ENCODE data around the gene KCNJ15. TPM values are rescaled to one million over a fixed set of nuclear protein-coding genes. Genes with fewer than 3 reads are reported as not detected.

KCNJ15 gene
- total RNA-seq, 1 experiment from 2014 or later: not detected

- CTCF ChIA-PET: no interaction called here
- BruUV-seq (replicated peaks): no TSS peak
- no peaks in the 10 kb centered on the region for H3K79me2 ChIP-seq (ENCODE audit: insufficient read depth, low read length)
Measured at GRCh38 chr21:38265166-38265565, 8.4 kb downstream of the KCNJ15 start.

GRCh38 chr21:38266732-38267131 is 9.9 kb downstream of the KCNJ15 start:
- DNase-seq (ENCODE audit: low read depth, low spot score) (no peak), ATAC-seq (no peak)
- ChIA-PET POLR2A (no interaction called here), CTCF (no interaction called here), RAD21 (ENCODE audit: low non-redundant PET in 1 of 2, low total read pairs in 2 of 2, uncharacterized antibody in 2 of 2, unreplicated experiment in 2 of 2) (no interaction called here)
- no TSS peak for BruUV-seq (replicated peaks)
- Histone ChIP-seq H3K27me3 (ENCODE audit: insufficient read depth, low read length) (no peaks in the 10 kb centered on the region), H3K4me2 (ENCODE audit: low read length) (no peak overlapping the region), H3K27ac (ENCODE audit: low read depth, low read length) (no peak overlapping the region), H2AFZ (ENCODE audit: low read depth, low read length, poor library complexity, severe bottlenecking) (no peak overlapping the region), H3K4me1 (ENCODE audit: control insufficient read depth in 1 of 2, insufficient read depth in 2 of 2, low read length in 2 of 2) (no peaks in the 10 kb centered on the region), H4K20me1 (ENCODE audit: insufficient read depth) (no peaks in the 10 kb centered on the region), H3K36me3 (ENCODE audit: control insufficient read depth in 1 of 2, insufficient read depth in 2 of 2, low read length in 2 of 2) (no peaks in the 10 kb centered on the region), H3K4me3 (replicated peaks in 1 of 2; ENCODE audit: low read depth in 1 of 2, low read length in 2 of 2) (no peak overlapping the region), H3K79me2 (ENCODE audit: insufficient read depth, low read length) (no peaks in the 10 kb centered on the region), H3K9ac (ENCODE audit: low read length) (no peak overlapping the region), H3K9me2 (ENCODE audit: insufficient read depth) (no peaks in the 10 kb centered on the region), H3K9me3 (ENCODE audit: control insufficient read depth in 1 of 2, insufficient read depth in 1 of 2, low read depth in 1 of 2, low read length in 2 of 2) (no peaks in the 10 kb centered on the region; a peak in 1 of 4 replicates)
- intact Hi-C loops (cut with micrococcal nuclease): no loop called here
- no peak for TF ChIP-seq ATF3 (IDR thresholded peaks at IDR 0.05)
- no peak for TF ChIP-seq EZH2 (IDR thresholded peaks at IDR 0.05)
- TF ChIP-seq POLR2AphosphoS5 (IDR thresholded peaks at IDR 0.05; ENCODE audit: low read depth, low read length): no peak
- no peak for TF ChIP-seq ELF1 (IDR thresholded peaks at IDR 0.05; ENCODE audit: borderline replicate concordance, low read depth)
- no peak for TF ChIP-seq JUND (IDR thresholded peaks at IDR 0.05)
- no peak for TF ChIP-seq EZH2phosphoT487 (IDR thresholded peaks at IDR 0.05; ENCODE audit: borderline replicate concordance)
- TF ChIP-seq TCF7L2 (IDR thresholded peaks at IDR 0.05; ENCODE audit: borderline replicate concordance, extremely low read depth, insufficient read depth, insufficient read length): no peak
- TF ChIP-seq RAD21 (IDR thresholded peaks at IDR 0.05; ENCODE audit: low read depth): no peak
- no peak for TF ChIP-seq CBX3 (IDR thresholded peaks at IDR 0.05; ENCODE audit: low read depth)
- TF ChIP-seq YY1 (IDR thresholded peaks at IDR 0.05; ENCODE audit: extremely low read depth, insufficient replicate concordance, low read depth, low read length): no peak
- no peak for TF ChIP-seq REST (IDR thresholded peaks at IDR 0.05; ENCODE audit: low read depth)
- TF ChIP-seq ZFX (IDR thresholded peaks at IDR 0.05): no peak
- no peak for TF ChIP-seq CTCF (IDR thresholded peaks at IDR 0.05 in 2 of 3, conservative IDR thresholded peaks at IDR 0.05 in 1 of 3; ENCODE audit: borderline replicate concordance in 1 of 3, insufficient read depth in 1 of 3, low read depth in 2 of 3, low read length in 2 of 3)
- no peak for TF ChIP-seq MAX (IDR thresholded peaks at IDR 0.05)
- no peak for TF ChIP-seq ZNF274 (IDR thresholded peaks at IDR 0.05; ENCODE audit: low read depth, low read length)

More at GRCh38 chr21:38265166-38265565, 8.4 kb downstream of the KCNJ15 start:
- Histone ChIP-seq H3K9me3 (ENCODE audit: control insufficient read depth in 1 of 2, insufficient read depth in 1 of 2, low read depth in 1 of 2, low read length in 2 of 2) (no peaks in the 10 kb centered on the region; a peak in 1 of 4 replicates), H3K4me2 (ENCODE audit: low read length) (no peak overlapping the region), H2AFZ (ENCODE audit: low read depth, low read length, poor library complexity, severe bottlenecking) (no peak overlapping the region), H4K20me1 (ENCODE audit: insufficient read depth) (no peaks in the 10 kb centered on the region), H3K27ac (ENCODE audit: low read depth, low read length) (no peak overlapping the region), H3K9ac (ENCODE audit: low read length) (no peak overlapping the region), H3K36me3 (ENCODE audit: control insufficient read depth in 1 of 2, insufficient read depth in 2 of 2, low read length in 2 of 2) (no peaks in the 10 kb centered on the region), H3K27me3 (ENCODE audit: insufficient read depth, low read length) (no peaks in the 10 kb centered on the region), H3K4me1 (ENCODE audit: control insufficient read depth in 1 of 2, insufficient read depth in 2 of 2, low read length in 2 of 2) (no peaks in the 10 kb centered on the region), H3K9me2 (ENCODE audit: insufficient read depth) (no peaks in the 10 kb centered on the region), H3K4me3 (replicated peaks in 1 of 2; ENCODE audit: low read depth in 1 of 2, low read length in 2 of 2) (no peak overlapping the region)
- ATAC-seq: no peak
- ChIA-PET RAD21 (ENCODE audit: low non-redundant PET in 1 of 2, low total read pairs in 2 of 2, uncharacterized antibody in 2 of 2, unreplicated experiment in 2 of 2) (no interaction called here), POLR2A (no interaction called here)
- no peak for DNase-seq (ENCODE audit: low read depth, low spot score)
- no peak for TF ChIP-seq YY1 (IDR thresholded peaks at IDR 0.05; ENCODE audit: extremely low read depth, insufficient replicate concordance, low read depth, low read length)
- no peak for TF ChIP-seq SRF (IDR thresholded peaks at IDR 0.05; ENCODE audit: low read depth)
- no peak for TF ChIP-seq EGR1 (IDR thresholded peaks at IDR 0.05; ENCODE audit: low read depth)
- intact Hi-C loops (cut with micrococcal nuclease): no loop called here

All from HCT116 (cell line).